ENCODE data around the gene ALAS1.
A peak's percentile ranks its signal among the peaks of the same experiment; 100 is the strongest.

Gene ALAS1

GRCh38 chr3:52218937-52219650, 21.1 kb downstream of the ALAS1 start:
- H3K4me2 ChIP-seq (ENCODE audit: low read length), result no peak overlapping the region

GRCh38 chr3:52220380-52221026, 22.5 kb downstream of the ALAS1 start:
- no peak overlapping the region for H3K27ac ChIP-seq (ENCODE audit: low read length)
- TF ChIP-seq, protein P1, sequence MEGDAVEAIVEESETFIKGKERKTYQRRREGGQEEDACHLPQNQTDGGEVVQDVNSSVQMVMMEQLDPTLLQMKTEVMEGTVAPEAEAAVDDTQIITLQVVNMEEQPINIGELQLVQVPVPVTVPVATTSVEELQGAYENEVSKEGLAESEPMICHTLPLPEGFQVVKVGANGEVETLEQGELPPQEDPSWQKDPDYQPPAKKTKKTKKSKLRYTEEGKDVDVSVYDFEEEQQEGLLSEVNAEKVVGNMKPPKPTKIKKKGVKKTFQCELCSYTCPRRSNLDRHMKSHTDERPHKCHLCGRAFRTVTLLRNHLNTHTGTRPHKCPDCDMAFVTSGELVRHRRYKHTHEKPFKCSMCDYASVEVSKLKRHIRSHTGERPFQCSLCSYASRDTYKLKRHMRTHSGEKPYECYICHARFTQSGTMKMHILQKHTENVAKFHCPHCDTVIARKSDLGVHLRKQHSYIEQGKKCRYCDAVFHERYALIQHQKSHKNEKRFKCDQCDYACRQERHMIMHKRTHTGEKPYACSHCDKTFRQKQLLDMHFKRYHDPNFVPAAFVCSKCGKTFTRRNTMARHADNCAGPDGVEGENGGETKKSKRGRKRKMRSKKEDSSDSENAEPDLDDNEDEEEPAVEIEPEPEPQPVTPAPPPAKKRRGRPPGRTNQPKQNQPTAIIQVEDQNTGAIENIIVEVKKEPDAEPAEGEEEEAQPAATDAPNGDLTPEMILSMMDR (IDR thresholded peaks at IDR 0.05; ENCODE audit: low read depth, low read length), result peak; percentile 95
- no peak for TF ChIP-seq EZH2phosphoT487 (IDR thresholded peaks at IDR 0.05; ENCODE audit: low read depth)
- no peak overlapping the region for H3K4me2 ChIP-seq (ENCODE audit: low read length)
- no peaks in the 10 kb centered on the region for H3K27me3 ChIP-seq (ENCODE audit: low read depth, low read length)
- H4K20me1 ChIP-seq (ENCODE audit: insufficient read depth, low read length), result peaks cover 38% of the 10 kb centered on the region
- peaks cover 14% of the 10 kb centered on the region for H3K4me1 ChIP-seq (ENCODE audit: low read length)
- H3K9me3 ChIP-seq (ENCODE audit: insufficient read depth, low read length), result no peaks in the 10 kb centered on the region
- H3K9ac ChIP-seq (ENCODE audit: low read length), result no peak overlapping the region
- H2AFZ ChIP-seq (ENCODE audit: low read depth, low read length), result no peak overlapping the region
- H3K36me3 ChIP-seq (replicated peaks; ENCODE audit: low read depth, low read length), result peaks cover 48% of the 10 kb centered on the region
- no peak overlapping the region for H3K4me3 ChIP-seq (ENCODE audit: low read length)
- peaks cover 62% of the 10 kb centered on the region for H3K79me2 ChIP-seq (ENCODE audit: low read length)

More at GRCh38 chr3:52218937-52219650, 21.1 kb downstream of the ALAS1 start:
- TF ChIP-seq, protein P1 (IDR thresholded peaks at IDR 0.05; ENCODE audit: low read depth, low read length), result no peak
- no peak for TF ChIP-seq EZH2phosphoT487 (IDR thresholded peaks at IDR 0.05; ENCODE audit: low read depth)
- Histone ChIP-seq H2AFZ (ENCODE audit: low read depth, low read length) (no peak overlapping the region), H3K9me3 (ENCODE audit: insufficient read depth, low read length) (no peaks in the 10 kb centered on the region), H4K20me1 (ENCODE audit: insufficient read depth, low read length) (peaks cover 38% of the 10 kb centered on the region), H3K79me2 (ENCODE audit: low read length) (peaks cover 49% of the 10 kb centered on the region), H3K4me3 (ENCODE audit: low read length) (no peak overlapping the region), H3K36me3 (replicated peaks; ENCODE audit: low read depth, low read length) (peaks cover 55% of the 10 kb centered on the region), H3K4me1 (ENCODE audit: low read length) (peaks cover 7% of the 10 kb centered on the region), H3K27me3 (ENCODE audit: low read depth, low read length) (no peaks in the 10 kb centered on the region), H3K9ac (ENCODE audit: low read length) (no peak overlapping the region), H3K27ac (ENCODE audit: low read length) (no peak overlapping the region)

DNA sequence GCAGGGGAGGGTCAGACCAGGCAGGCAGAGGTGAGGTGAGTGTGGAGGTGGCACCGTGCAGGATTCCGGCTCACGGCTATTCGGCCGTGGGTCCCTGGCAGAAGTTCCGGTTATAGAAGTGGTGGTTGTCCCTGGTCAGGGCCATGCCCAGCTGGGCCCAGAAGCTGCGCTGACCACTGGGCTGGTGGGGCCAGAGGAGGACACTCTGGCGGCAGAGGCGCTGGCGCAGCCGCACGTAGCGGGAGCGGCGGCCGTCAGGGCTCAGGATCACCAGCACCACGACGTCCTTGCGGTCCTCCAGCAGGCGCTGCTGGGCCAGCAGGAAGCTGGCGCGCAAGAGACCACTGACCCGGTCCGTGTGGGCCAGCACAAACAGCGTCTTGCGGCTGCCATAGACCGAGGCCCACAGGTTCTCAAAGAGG, 23.2 kb downstream of the ALAS1 start:
- TF ChIP-seq, protein P1 (IDR thresholded peaks at IDR 0.05; ENCODE audit: low read depth, low read length), result no peak
- TF ChIP-seq EZH2phosphoT487 (IDR thresholded peaks at IDR 0.05; ENCODE audit: low read depth), result no peak
- H2AFZ ChIP-seq (ENCODE audit: low read depth, low read length), result no peak overlapping the region
- H3K36me3 ChIP-seq (replicated peaks; ENCODE audit: low read depth, low read length), result peaks cover 44% of the 10 kb centered on the region
- H3K79me2 ChIP-seq (ENCODE audit: low read length), result peaks cover 62% of the 10 kb centered on the region
- H4K20me1 ChIP-seq (ENCODE audit: insufficient read depth, low read length), result peaks cover 38% of the 10 kb centered on the region
- H3K27me3 ChIP-seq (ENCODE audit: low read depth, low read length), result no peaks in the 10 kb centered on the region
- H3K9me3 ChIP-seq (ENCODE audit: insufficient read depth, low read length), result no peaks in the 10 kb centered on the region
- no peak overlapping the region for H3K9ac ChIP-seq (ENCODE audit: low read length)
- peaks cover 19% of the 10 kb centered on the region for H3K4me1 ChIP-seq (ENCODE audit: low read length)
- H3K4me2 ChIP-seq (ENCODE audit: low read length), result no peak overlapping the region
- no peak overlapping the region for H3K4me3 ChIP-seq (ENCODE audit: low read length)
- no peak overlapping the region for H3K27ac ChIP-seq (ENCODE audit: low read length)

DNA sequence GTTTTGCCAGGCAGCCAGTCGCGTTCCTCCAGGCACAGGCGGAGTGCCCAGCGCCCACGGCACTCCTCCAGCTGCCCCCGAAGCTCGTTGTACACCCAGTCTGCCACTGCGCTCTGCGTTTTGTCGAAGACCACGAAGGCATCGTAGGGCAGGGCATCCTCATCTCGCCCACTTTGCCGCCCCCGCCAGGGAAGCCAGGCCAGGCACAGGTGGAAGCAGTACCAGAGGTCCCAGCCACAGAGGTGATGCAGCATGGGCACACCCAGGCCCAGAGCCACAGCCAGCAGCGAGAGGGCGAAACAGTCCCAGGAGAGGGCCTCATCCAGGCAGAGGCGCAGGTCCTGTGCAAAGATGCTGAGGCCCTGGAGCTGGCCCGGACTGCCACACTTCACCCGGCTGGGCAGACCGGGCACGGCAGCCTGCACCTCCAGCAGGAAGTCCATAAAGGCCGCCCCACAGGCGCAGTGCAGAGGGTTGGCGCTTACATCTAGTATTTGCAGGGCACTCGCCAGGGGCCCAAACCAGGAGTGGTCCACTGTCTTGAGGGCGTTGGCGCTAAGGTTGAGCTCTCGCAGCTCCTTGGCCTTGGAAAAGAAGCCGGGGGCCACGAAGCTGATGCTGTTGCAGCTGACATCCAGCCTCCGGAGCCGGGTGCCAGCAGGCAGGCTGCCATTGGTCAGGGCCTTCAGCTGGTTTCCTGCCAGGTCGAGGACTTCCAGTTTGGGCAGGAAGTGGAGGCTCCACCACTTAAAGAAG, 23.8 kb downstream of the ALAS1 start:
- Histone ChIP-seq H3K27ac (ENCODE audit: low read length) (no peak overlapping the region), H3K9ac (ENCODE audit: low read length) (no peak overlapping the region), H3K4me1 (ENCODE audit: low read length) (peaks cover 25% of the 10 kb centered on the region), H3K4me3 (ENCODE audit: low read length) (no peak overlapping the region), H3K27me3 (ENCODE audit: low read depth, low read length) (no peaks in the 10 kb centered on the region), H3K36me3 (replicated peaks; ENCODE audit: low read depth, low read length) (peaks cover 42% of the 10 kb centered on the region), H3K79me2 (ENCODE audit: low read length) (peaks cover 62% of the 10 kb centered on the region), H4K20me1 (ENCODE audit: insufficient read depth, low read length) (peaks cover 38% of the 10 kb centered on the region), H3K9me3 (ENCODE audit: insufficient read depth, low read length) (no peaks in the 10 kb centered on the region), H2AFZ (ENCODE audit: low read depth, low read length) (no peak overlapping the region), H3K4me2 (ENCODE audit: low read length) (no peak overlapping the region)
- TF ChIP-seq EZH2phosphoT487 (IDR thresholded peaks at IDR 0.05; ENCODE audit: low read depth), result no peak
- TF ChIP-seq, protein P1 (IDR thresholded peaks at IDR 0.05; ENCODE audit: low read depth, low read length), result no peak
